HG03064 (cell line): ENCODE measurements around the gene NCKAP5.

ENCODE experiments used
- ATAC-seq: cut with Tn5 transposase; IDR thresholded peaks from one replicate; pipeline ENCODE4 v1.9.1; 2021; ENCODE audit warnings: low read depth; ENCODE audit not compliant: unreplicated experiment

The NCKAP5 gene

DNA sequence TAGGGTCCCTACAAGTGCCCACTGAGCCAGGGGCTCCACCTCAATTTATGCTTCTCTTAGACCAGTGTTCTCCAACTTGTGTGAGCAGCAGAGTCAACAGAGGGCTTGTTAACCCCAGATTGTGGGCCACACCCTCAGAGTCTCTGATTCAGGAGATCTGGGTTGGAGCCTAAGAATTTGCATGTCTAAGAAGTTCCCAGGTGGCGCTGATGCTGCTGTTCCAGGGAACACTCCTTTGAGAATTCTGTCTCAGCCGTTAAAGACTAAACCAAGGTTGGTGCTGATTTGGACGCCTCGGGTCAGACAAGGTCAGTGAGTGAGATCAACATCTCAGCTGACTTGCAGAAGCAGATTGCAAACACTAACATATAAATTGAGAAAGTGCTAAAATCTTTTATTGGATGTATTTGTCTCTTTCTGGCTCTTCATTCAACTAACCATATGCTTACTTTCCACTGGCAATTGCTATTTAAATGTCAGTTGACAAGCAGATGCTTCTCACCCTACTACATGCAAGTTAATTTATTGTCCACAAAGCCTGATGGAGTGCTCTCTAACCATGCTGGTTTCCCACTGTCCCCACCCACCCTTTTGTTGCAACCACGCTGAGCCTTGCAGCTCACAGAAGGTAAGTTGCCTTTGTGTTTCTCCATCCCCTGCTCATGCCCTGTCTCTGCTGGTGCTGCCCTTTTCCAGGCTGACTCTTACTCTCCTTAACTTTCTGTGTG, 929.8 kb downstream of the NCKAP5 start:
- no peak for ATAC-seq

- ATAC-seq: no peak
These were observed 931.9 kb downstream of the NCKAP5 start for GRCh38 chr2:132636346-132636745.

DNA sequence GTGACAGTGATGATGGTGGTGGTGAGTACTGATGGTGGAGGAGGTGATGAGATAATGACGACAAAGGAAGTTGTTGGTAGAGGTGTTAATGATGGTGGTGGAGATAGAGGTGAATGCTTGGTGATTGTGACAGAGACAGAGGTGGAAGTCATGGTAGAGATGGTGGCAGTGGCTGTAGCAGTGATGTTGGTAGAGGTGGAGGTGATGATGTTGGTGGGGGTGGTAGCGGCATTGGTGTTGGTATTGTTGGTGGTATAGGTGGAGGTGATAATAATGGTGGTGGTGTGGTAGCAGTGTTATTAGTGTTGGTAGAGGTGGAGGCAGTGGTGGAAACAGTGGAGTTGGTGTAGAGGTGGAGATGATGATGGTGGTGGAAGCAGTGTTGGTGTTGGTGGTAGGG, 934.6 kb downstream of the NCKAP5 start:
- no peak for ATAC-seq

GRCh38 chr2:132632000-132632649, 936.1 kb downstream of the NCKAP5 start:
- ATAC-seq: no peak

DNA sequence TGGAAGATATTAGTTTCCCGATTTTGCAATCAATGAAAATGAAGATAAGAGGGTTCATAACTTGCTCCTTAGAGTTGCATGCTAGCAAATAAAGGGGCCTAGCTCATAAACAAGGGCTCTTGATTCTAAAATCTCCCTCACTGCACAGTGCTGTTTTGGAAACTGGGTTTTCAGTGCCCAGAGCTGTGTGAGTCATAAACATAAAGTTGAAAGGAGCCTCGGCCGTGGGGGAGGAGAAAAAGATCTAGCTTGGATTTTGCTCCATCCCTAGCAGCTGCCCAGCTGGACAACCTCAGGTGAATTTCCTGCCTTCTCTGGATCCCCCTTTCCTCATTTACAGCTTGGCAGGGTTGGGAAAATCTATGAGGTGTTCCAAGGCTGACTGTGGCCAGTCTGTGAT, 940.7 kb downstream of the NCKAP5 start:
- no peak for ATAC-seq

DNA sequence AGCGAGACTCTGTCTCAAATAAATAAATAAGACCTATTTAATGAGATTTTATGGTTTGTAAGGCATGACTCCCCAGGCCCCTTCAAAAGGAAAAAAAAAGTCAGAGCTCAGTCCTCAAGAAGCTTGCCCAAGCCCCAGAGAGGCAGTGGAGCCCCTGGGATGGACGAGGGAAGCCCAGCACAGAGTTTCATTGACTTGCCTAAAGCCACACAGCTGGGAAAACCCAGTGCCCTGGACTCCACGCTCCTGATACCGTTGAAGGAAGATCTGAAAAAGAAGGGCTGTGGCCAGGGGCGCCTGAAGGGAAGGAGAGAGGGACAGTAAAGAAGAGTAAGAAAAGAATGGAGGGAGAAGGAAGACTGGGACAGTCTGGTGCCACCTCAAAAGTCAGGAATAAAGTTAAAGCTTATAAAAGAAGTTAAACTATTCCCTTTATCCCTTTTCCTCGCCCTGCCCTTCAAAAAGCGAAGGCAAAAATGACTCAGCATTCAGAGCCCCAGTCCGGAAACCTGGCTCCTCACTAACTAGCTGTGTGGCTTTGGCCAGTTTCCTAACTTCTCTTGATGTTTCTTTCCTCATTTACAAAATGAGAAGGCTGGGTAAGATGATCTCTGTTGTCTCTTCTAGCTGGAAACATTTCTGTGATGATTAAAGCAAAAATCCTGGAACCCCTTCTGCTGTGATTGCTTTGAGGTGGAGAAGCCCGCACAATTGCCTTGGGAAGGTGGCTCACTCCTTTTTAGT, 945.0 kb downstream of the NCKAP5 start:
- ATAC-seq: no peak
